SK-N-MC (cell line): ENCODE results near the gene CCDC68.

ENCODE experiments used
- DNase-seq: peaks from one replicate; pipeline ENCODE4 v3.0.0-alpha.2; 2011; ENCODE audit warnings: low read depth, low spot score
- H3K27ac ChIP-seq: fragments of 200-600 bp; sonication (generic); 2 replicates; pipeline ENCODE4 v1.5.1; 2016; ENCODE audit warnings: mixed run types
- H3K36me3 ChIP-seq: fragments of 200-600 bp; sonication (generic); 2 replicates; pipeline ENCODE4 v1.6.1; 2017; ENCODE audit warnings: antibody characterized with exemption, low read length, mixed read lengths; ENCODE audit not compliant: insufficient read depth
- H3K4me3 ChIP-seq: fragments of 200-600 bp; sonication (generic); 2 replicates; pipeline ENCODE4 v1.5.1; 2016
- H3K9ac ChIP-seq: fragments of 200-600 bp; sonication (generic); 2 replicates; pipeline ENCODE4 v1.8.0; 2017; ENCODE audit warnings: mixed run types, mixed read lengths; ENCODE audit not compliant: insufficient read length
- H3K9me3 ChIP-seq: fragments of 200-600 bp; sonication (generic); 2 replicates; pipeline ENCODE4 v1.6.1; 2017; ENCODE audit warnings: low read depth, mild to moderate bottlenecking, antibody characterized with exemption, low read length, moderate library complexity, mixed read lengths
- EZH2 ChIP-seq: fragments of 200-600 bp; sonication (generic); IDR thresholded peaks from one replicate; pipeline ENCODE4 v1.6.1; 2017; ENCODE audit warnings: antibody characterized with exemption
- FOXP2 ChIP-seq: optimal IDR thresholded peaks from 2 replicates; pipeline ENCODE3; 2011; ENCODE audit warnings: mild to moderate bottlenecking, moderate library complexity; ENCODE audit not compliant: insufficient read depth; ENCODE audit errors: extremely low read length, control extremely low read depth
- POLR2AphosphoS5 ChIP-seq: IDR thresholded peaks from 2 replicates; pipeline ENCODE4 v1.6.1; 2012; ENCODE audit warnings: mild to moderate bottlenecking, low read depth, low read length, borderline replicate concordance

CCDC68 gene

DNA sequence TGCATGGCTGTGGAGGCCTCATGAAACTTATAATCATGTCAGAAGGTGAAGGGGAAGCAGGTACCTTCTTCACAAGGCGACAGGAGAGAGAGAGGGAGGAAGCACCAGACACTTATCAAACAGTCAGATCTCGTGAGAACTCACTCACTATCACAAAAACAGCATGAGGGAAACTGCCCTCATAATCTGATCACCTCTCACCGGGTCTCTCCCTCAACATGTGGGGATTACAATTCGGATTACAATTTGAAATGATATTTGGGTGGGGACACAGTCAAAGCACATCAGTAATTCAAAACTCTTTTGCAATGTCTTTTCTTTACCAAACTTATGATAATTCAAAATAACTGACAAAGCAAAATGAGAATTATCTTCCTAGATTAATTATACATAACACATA is 8.5 kb upstream of the CCDC68 start:
- no peak overlapping the region for H3K27ac ChIP-seq
- no peaks in the 10 kb centered on the region for H3K9me3 ChIP-seq
- TF ChIP-seq EZH2 (no peak), FOXP2 (no peak), POLR2AphosphoS5 (no peak)
- no peak overlapping the region for H3K4me3 ChIP-seq
- H3K9ac ChIP-seq: no peak overlapping the region
- DNase-seq: no peak
- no peaks in the 10 kb centered on the region for H3K36me3 ChIP-seq

DNA sequence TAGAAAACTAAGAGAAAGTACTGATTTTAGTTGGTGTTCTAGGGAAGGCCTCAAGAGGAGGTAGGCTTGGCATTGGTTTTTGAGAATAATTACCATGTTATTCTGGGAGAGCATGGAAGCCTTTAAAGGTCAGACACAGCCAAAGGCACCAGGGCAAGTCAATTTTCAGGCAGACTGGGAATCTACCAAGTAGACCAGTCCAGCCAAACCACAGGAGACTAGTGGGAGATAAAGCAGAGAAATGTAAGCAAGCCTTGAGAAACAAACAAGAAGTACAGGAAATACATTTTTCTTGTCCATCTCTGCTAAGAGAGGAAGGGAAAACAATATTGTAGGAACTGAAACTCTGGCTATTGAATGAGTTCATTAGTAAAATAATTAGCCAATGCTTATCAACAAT is 5.5 kb upstream of the CCDC68 start:
- no peak for TF ChIP-seq EZH2
- no peak for TF ChIP-seq FOXP2
- TF ChIP-seq POLR2AphosphoS5: no peak
- no peaks in the 10 kb centered on the region for H3K9me3 ChIP-seq
- no peak overlapping the region for H3K4me3 ChIP-seq

DNA sequence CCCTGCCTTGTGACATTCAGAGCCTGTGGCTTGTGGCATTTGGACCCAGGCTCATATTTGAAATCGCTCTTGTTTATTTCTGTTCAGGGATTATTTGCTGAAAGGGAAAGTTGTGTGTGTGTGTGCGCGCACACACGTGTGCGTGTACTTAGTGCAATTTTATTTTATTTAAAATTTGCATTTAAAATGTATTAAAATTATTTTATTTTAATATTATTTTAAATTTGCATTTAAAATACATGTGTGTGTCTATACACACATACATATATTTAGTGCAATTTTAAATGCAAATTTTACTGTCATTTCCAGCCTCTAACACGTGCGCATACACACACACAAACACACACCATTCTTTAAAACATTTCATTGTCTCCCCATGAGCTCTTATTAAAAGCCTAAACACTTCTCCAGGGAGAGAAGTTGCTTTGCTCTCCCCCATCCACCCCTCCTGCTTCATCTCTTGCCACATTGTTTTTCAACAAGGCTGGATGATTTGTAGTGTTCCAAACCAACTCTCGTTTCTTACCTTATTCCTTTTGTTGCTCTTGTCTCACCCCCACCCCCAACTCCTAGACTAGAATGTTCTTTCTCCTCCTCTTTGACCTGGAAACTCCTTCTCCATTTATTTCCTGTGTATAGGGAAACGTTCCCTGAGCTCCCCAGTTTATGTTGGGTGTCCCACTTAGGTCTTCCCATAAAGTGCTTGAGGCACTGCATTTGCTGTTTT is 3.8 kb upstream of the CCDC68 start:
- H3K9ac ChIP-seq: no peak overlapping the region
- TF ChIP-seq EZH2: no peak
- TF ChIP-seq POLR2AphosphoS5: no peak
- TF ChIP-seq FOXP2: no peak
- no peaks in the 10 kb centered on the region for H3K36me3 ChIP-seq
- DNase-seq: no peak
- no peak overlapping the region for H3K4me3 ChIP-seq
- H3K27ac ChIP-seq: no peak overlapping the region
- H3K9me3 ChIP-seq: no peaks in the 10 kb centered on the region

More for the DNA sequence above, 5.5 kb upstream of the CCDC68 start:
- Histone ChIP-seq H3K36me3 (no peaks in the 10 kb centered on the region), H3K27ac (no peak overlapping the region), H3K9ac (no peak overlapping the region)
- no peak for DNase-seq

DNA sequence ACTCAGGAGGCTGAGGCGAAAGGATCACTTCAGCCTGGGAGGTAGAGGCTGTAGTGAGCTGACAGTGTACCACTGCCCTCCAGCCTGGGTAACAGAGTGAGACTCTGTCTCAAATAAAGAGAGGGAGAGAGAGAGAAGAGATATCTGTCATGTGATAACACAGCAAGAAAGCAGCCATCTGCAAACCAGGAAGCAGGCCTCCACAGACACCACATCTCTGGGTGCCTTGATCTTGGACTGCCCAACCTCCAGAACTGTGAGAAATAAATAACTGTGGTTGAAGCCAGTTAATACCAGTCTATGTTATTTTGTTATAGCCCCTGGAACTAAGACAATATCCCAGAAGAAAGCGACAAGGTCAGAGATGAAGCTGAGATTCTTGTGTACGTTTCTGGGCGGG is 2.6 kb upstream of the CCDC68 start:
- no peaks in the 10 kb centered on the region for H3K9me3 ChIP-seq
- no peak overlapping the region for H3K27ac ChIP-seq
- no peak for TF ChIP-seq EZH2
- TF ChIP-seq FOXP2: no peak
- no peak for TF ChIP-seq POLR2AphosphoS5
- no peak overlapping the region for H3K4me3 ChIP-seq
- H3K9ac ChIP-seq: no peak overlapping the region
- no peaks in the 10 kb centered on the region for H3K36me3 ChIP-seq
- DNase-seq: no peak

GRCh38 chr18:54961016-54961423 is 1.8 kb upstream of the CCDC68 start:
- Histone ChIP-seq H3K36me3 (no peaks in the 10 kb centered on the region), H3K4me3 (no peak overlapping the region)

GRCh38 chr18:54960197-54960596 is 936 bp upstream of the CCDC68 start:
- TF ChIP-seq EZH2: no peak
- no peak for TF ChIP-seq FOXP2
- no peak for TF ChIP-seq POLR2AphosphoS5
- Histone ChIP-seq H3K27ac (no peak overlapping the region), H3K4me3 (no peak overlapping the region), H3K9ac (no peak overlapping the region), H3K9me3 (no peaks in the 10 kb centered on the region), H3K36me3 (no peaks in the 10 kb centered on the region)
- no peak for DNase-seq

More at GRCh38 chr18:54961016-54961423, 1.8 kb upstream of the CCDC68 start:
- no peak for DNase-seq
- Histone ChIP-seq H3K9ac (no peak overlapping the region), H3K9me3 (no peaks in the 10 kb centered on the region), H3K27ac (no peak overlapping the region)
- TF ChIP-seq EZH2 (no peak), FOXP2 (no peak), POLR2AphosphoS5 (no peak)

GRCh38 chr18:54957996-54958395 is 1.3 kb downstream of the CCDC68 start:
- no peak overlapping the region for H3K9ac ChIP-seq
- no peak for DNase-seq
- H3K27ac ChIP-seq: no peak overlapping the region
- H3K9me3 ChIP-seq: no peaks in the 10 kb centered on the region
- H3K4me3 ChIP-seq: no peak overlapping the region
- H3K36me3 ChIP-seq: no peaks in the 10 kb centered on the region
- TF ChIP-seq EZH2 (no peak), POLR2AphosphoS5 (no peak), FOXP2 (no peak)

DNA sequence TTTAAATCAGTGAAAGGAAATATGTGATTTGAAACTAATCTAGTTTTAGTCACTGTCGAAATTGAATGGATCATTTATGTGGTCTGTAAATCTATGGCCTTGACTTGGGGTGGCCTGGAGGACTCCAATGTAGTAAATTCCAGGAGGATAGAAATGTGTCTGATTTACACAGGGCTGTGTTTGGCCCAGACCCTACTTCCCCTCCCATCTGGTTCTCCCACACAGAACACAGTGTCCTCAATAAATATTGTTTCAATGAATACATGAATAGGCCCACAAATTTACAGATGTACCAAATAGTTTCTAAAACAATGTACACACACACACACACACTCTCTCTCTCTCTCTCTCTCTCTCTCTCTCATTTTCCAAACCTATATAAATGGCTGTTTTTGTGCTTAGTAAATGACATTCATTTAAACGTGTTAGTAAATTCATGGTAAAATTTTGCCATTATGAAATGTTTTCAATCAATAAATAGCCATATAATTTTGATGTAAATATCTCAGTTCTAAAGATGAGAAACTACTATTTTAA is 1.9 kb downstream of the CCDC68 start:
- Histone ChIP-seq H3K4me3 (no peak overlapping the region), H3K9me3 (no peaks in the 10 kb centered on the region), H3K9ac (no peak overlapping the region), H3K36me3 (no peaks in the 10 kb centered on the region), H3K27ac (no peak overlapping the region)
- TF ChIP-seq EZH2 (no peak), POLR2AphosphoS5 (no peak)
- no peak for DNase-seq

- H3K9me3 ChIP-seq: no peaks in the 10 kb centered on the region
- no peak for DNase-seq
- no peaks in the 10 kb centered on the region for H3K36me3 ChIP-seq
- H3K4me3 ChIP-seq: no peak overlapping the region
- H3K27ac ChIP-seq: no peak overlapping the region
- TF ChIP-seq EZH2 (no peak), FOXP2 (no peak), POLR2AphosphoS5 (no peak)
- no peak overlapping the region for H3K9ac ChIP-seq
These were observed 2.8 kb downstream of the CCDC68 start for GRCh38 chr18:54956506-54956905.
